ENCODE results near the gene PDE11A. TPM values are rescaled to one million over a fixed set of nuclear protein-coding genes. Genes with fewer than 3 reads are reported as not detected.

The PDE11A gene
- total and polyA plus RNA-seq, 2 experiments from 2014 or later = 0.08 to 0.73 TPM

DNA sequence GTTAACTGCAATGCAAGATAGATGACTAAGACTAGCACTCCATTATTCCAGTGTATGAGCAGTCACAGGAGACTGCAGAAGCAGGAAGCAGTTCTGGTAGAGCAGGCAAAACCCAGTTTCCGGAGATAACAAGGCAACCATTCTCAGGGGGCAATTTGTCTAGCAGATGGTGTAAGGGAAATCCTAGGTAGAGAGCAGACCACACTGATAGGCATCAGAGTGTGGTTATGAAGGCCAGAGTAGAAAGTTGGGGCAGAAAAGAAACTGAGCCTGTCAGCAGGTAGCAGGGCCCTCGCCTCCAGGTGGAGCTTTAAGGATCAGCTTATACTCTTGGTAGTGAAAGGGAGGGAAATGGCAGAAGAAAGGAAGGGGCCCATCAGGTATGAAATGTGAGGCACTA lies 164.4 kb downstream of the PDE11A start:
- Histone ChIP-seq H4K20me1 (replicated peaks; ENCODE audit: insufficient read depth) (no peaks in the 10 kb centered on the region), H3K4me1 (ENCODE audit: insufficient read depth) (no peaks in the 10 kb centered on the region), H3K4me2 (no peak overlapping the region), H3F3A (replicated peaks; ENCODE audit: low read depth) (no peaks in the 10 kb centered on the region), H3K4me3 (no peak overlapping the region), H3K27ac (ENCODE audit: low read depth) (no peak overlapping the region), H3K79me2 (replicated peaks; ENCODE audit: insufficient read depth) (no peaks in the 10 kb centered on the region), H3K9me2 (ENCODE audit: insufficient read depth) (no peaks in the 10 kb centered on the region), H2AFZ (peak overlapping the region; percentile 92; the same call in 1 of the 2 replicates), H3K36me3 (ENCODE audit: insufficient read depth) (no peaks in the 10 kb centered on the region), H3K27me3 (ENCODE audit: insufficient read depth) (no peaks in the 10 kb centered on the region)
- H3K4me1 Mint-ChIP-seq = peaks cover 3% of the 10 kb centered on the region
- TF ChIP-seq POLR2AphosphoS5 (IDR thresholded peaks at IDR 0.05; ENCODE audit: low read depth) = no peak
- TF ChIP-seq, protein P1, sequence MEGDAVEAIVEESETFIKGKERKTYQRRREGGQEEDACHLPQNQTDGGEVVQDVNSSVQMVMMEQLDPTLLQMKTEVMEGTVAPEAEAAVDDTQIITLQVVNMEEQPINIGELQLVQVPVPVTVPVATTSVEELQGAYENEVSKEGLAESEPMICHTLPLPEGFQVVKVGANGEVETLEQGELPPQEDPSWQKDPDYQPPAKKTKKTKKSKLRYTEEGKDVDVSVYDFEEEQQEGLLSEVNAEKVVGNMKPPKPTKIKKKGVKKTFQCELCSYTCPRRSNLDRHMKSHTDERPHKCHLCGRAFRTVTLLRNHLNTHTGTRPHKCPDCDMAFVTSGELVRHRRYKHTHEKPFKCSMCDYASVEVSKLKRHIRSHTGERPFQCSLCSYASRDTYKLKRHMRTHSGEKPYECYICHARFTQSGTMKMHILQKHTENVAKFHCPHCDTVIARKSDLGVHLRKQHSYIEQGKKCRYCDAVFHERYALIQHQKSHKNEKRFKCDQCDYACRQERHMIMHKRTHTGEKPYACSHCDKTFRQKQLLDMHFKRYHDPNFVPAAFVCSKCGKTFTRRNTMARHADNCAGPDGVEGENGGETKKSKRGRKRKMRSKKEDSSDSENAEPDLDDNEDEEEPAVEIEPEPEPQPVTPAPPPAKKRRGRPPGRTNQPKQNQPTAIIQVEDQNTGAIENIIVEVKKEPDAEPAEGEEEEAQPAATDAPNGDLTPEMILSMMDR (conservative IDR thresholded peaks at IDR 0.05; ENCODE audit: low read depth in 2 of 2) = peak; percentile 30 to 54; a peak in 2 of 4 replicates
- TF ChIP-seq NANOG (IDR thresholded peaks at IDR 0.05; ENCODE audit: borderline replicate concordance) = no peak
- no peak for TF ChIP-seq REST (IDR thresholded peaks at IDR 0.05; ENCODE audit: unreplicated experiment)
- ATAC-seq = peak; percentile 69
- H3K4me3 Mint-ChIP-seq = no peak overlapping the region
- H3K9me3 Mint-ChIP-seq = no peaks in the 10 kb centered on the region
- H3K27me3 Mint-ChIP-seq (ENCODE audit: insufficient read depth, low read depth, poor library complexity) = no peaks in the 10 kb centered on the region
- DNase-seq (ENCODE audit: low spot score) = peak; percentile 43
- H3K27ac Mint-ChIP-seq = 0 out of 2 replicates have a peak overlapping the region, but pooled peaks have one; percentile 11
- no peaks in the 10 kb centered on the region for H3K36me3 Mint-ChIP-seq (ENCODE audit: low read depth)

DNA sequence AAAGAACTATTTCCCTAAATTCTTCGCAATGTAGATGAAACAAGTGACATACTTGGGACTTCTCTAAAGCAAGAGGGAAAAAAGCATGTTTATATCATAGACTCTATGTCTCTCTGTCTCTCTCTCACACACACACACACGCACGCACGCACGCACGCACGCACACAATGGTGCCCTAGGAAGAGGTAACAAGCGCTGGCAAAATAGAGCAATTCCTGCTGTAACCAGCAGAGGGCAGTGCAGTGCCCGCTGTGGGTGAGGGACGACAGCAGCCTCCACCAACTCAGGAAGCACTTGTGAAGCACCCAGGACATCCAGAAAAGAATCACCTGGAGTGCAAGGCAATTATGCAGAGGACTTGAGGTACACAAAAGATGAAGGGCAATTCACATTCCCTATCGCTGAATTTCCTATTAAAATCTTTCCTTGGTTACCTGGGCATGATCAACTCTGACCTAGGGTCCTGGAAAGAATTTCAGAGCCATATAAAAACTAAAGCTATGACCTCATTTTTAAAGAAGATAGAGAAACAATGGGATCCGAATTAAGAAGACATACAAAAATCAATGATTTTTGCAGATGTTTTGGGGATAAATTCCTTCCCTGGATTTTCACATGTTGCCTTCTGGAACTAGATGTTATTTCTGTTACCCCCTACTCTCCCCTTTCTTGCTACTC lies 166.4 kb downstream of the PDE11A start:
- H3K27ac Mint-ChIP-seq = no peak overlapping the region
- Histone ChIP-seq H3K27me3 (ENCODE audit: insufficient read depth) (no peaks in the 10 kb centered on the region), H3K4me1 (ENCODE audit: insufficient read depth) (no peaks in the 10 kb centered on the region), H4K20me1 (replicated peaks; ENCODE audit: insufficient read depth) (no peaks in the 10 kb centered on the region), H3K27ac (ENCODE audit: low read depth) (no peak overlapping the region), H3K36me3 (ENCODE audit: insufficient read depth) (no peaks in the 10 kb centered on the region), H3F3A (replicated peaks; ENCODE audit: low read depth) (no peaks in the 10 kb centered on the region), H2AFZ (peak overlapping the region; percentile 87; the same call in 1 of the 2 replicates), H3K4me3 (no peak overlapping the region), H3K79me2 (replicated peaks; ENCODE audit: insufficient read depth) (no peaks in the 10 kb centered on the region), H3K4me2 (peak overlapping the region; percentile 36; the same call in 1 of the 2 replicates), H3K9me2 (ENCODE audit: insufficient read depth) (no peaks in the 10 kb centered on the region)
- TF ChIP-seq STAT1 (IDR thresholded peaks at IDR 0.05; ENCODE audit: unreplicated experiment) (no peak), ZNF331 (CRISPR knock-in tag; IDR thresholded peaks at IDR 0.05; ENCODE audit: low read depth) (no peak), NANOG (IDR thresholded peaks at IDR 0.05; ENCODE audit: borderline replicate concordance) (no peak), POLR2AphosphoS5 (IDR thresholded peaks at IDR 0.05; ENCODE audit: low read depth) (no peak), EZH2 (IDR thresholded peaks at IDR 0.05; ENCODE audit: low read depth, unreplicated experiment) (no peak)
- TF ChIP-seq, protein P1 (conservative IDR thresholded peaks at IDR 0.05; ENCODE audit: low read depth in 2 of 2) = peak; percentile 90 to 99
- H3K36me3 Mint-ChIP-seq (ENCODE audit: low read depth) = no peaks in the 10 kb centered on the region
- no peaks in the 10 kb centered on the region for H3K9me3 Mint-ChIP-seq
- DNase-seq (ENCODE audit: low spot score) (peak; percentile 86), ATAC-seq (peak; percentile 99)
- H3K27me3 Mint-ChIP-seq (ENCODE audit: insufficient read depth, low read depth, poor library complexity) = no peaks in the 10 kb centered on the region
- no peak overlapping the region for H3K4me3 Mint-ChIP-seq
- H3K4me1 Mint-ChIP-seq = peaks cover 3% of the 10 kb centered on the region
